Endothelial cell of umbilical vein (primary cell): ENCODE results near the gene CELSR1. TPM values are rescaled to one million over a fixed set of nuclear protein-coding genes. Genes with fewer than 3 reads are reported as not detected.

ENCODE experiments used
- BruUV-seq: library from RNA; stranded (reverse); fragments of 400-500 nt; replicated peaks from 2 replicates; lab custom pipeline; 2021; lab: Mats Ljungman, UMichigan
- CTCF ChIA-PET: fragments of 300-600, 350-600 bp; sonication (Branson Sonifier 250); formaldehyde crosslinking; loops from one replicate; lab custom pipeline; 2021; ENCODE audit warnings: antibody characterized with exemption, inconsistent platforms; lab: Charles Lee
- POLR2A ChIA-PET: fragments of 300-600, 350-600 bp; sonication (Branson Sonifier 250); formaldehyde crosslinking; loops from one replicate; lab custom pipeline; 2021; ENCODE audit warnings: antibody characterized with exemption, inconsistent platforms; lab: Charles Lee
- DNase-seq: peaks from one replicate; pipeline ENCODE4 v3.0.0-alpha.2; 2011; ENCODE audit warnings: low read depth, low spot score
- FAIRE-seq: peaks from 2 replicates; lab custom pipeline; 2011; peaks lifted over from hg19 to GRCh38; lab: Jason Lieb, UNC
- H2AFZ ChIP-seq: 2 replicates; pipeline ENCODE4 v1.6.0; 2012; ENCODE audit warnings: low read depth, low read length, control low read depth, inconsistent platforms
- H3K27ac ChIP-seq: 2 replicates; pipeline ENCODE4 v1.5.1; 2011; ENCODE audit warnings: low read depth, mild to moderate bottlenecking, control low read depth, low read length, moderate library complexity; ENCODE audit not compliant: insufficient read depth
- H3K27me3 ChIP-seq, 2 experiments: 2 replicates each; pipeline versions ENCODE4 v1.6.0 to v1.6.1; 2011; ENCODE audit warnings: low read length in 2 of 2, mixed read lengths in 1 of 2; ENCODE audit not compliant: control insufficient read depth in 2 of 2, insufficient read depth in 2 of 2
- H3K36me3 ChIP-seq, 2 experiments: 2 replicates in 1 of 2; 3 replicates in 1 of 2; pipeline ENCODE4 v1.5.1; 2011; ENCODE audit warnings: low read length in 2 of 2, mild to moderate bottlenecking in 1 of 2, moderate library complexity in 1 of 2; ENCODE audit not compliant: control insufficient read depth in 2 of 2, insufficient read depth in 2 of 2; ENCODE audit errors: extremely low read depth in 1 of 2
- H3K4me1 ChIP-seq: 3 replicates; pipeline ENCODE4 v1.5.1; 2011; ENCODE audit warnings: mild to moderate bottlenecking, low read length; ENCODE audit not compliant: control insufficient read depth, insufficient read depth; ENCODE audit errors: extremely low read depth
- H3K4me2 ChIP-seq: 2 replicates; pipeline ENCODE4 v1.6.1; 2011; ENCODE audit warnings: low read length, control low read depth, mixed read lengths; ENCODE audit not compliant: insufficient read depth
- H3K4me3 ChIP-seq, 3 experiments: fragments of 200-600 bp in 1 of 3; sonication (generic), shearing (Covaris generic) in 1 of 3; replicated peaks in 1 of 3; 2 replicates each; pipeline ENCODE4 v1.5.1; 2011 to 2016; ENCODE audit warnings: control low read depth in 3 of 3, low read length in 3 of 3, mild to moderate bottlenecking in 2 of 3, inconsistent platforms in 1 of 3, low read depth in 1 of 3, moderate library complexity in 1 of 3; ENCODE audit not compliant: insufficient read depth in 1 of 3
- H3K79me2 ChIP-seq: 2 replicates; pipeline ENCODE4 v1.6.0; 2012; ENCODE audit warnings: low read length, inconsistent platforms; ENCODE audit not compliant: control insufficient read depth, insufficient read depth
- H3K9ac ChIP-seq: replicated peaks from 2 replicates; pipeline ENCODE3; 2011; ENCODE audit warnings: low read length, control low read depth; ENCODE audit not compliant: insufficient read depth; ENCODE audit errors: extremely low read depth
- H3K9me1 ChIP-seq: replicated peaks from 3 replicates; pipeline ENCODE4 v1.6.0; 2011; ENCODE audit warnings: mild to moderate bottlenecking, low read length; ENCODE audit not compliant: control insufficient read depth, insufficient read depth; ENCODE audit errors: extremely low read depth
- H3K9me3 ChIP-seq: replicated peaks from 2 replicates; pipeline ENCODE4 v1.5.1; 2012; ENCODE audit warnings: low read length, inconsistent platforms; ENCODE audit not compliant: control insufficient read depth, insufficient read depth
- H4K20me1 ChIP-seq: replicated peaks from 2 replicates; pipeline ENCODE3; 2011; ENCODE audit warnings: mild to moderate bottlenecking, low read length; ENCODE audit not compliant: control insufficient read depth, insufficient read depth; ENCODE audit errors: extremely low read depth
- EZH2 ChIP-seq: IDR thresholded peaks from 2 replicates; pipeline ENCODE4 v1.6.1; 2012; ENCODE audit warnings: borderline replicate concordance, low read depth, mild to moderate bottlenecking, moderate library complexity, low read length, inconsistent platforms; ENCODE audit not compliant: severe bottlenecking
- FOS ChIP-seq: IDR thresholded peaks from 2 replicates; pipeline ENCODE4 v1.6.1; 2011; ENCODE audit warnings: mild to moderate bottlenecking, low read length, moderate library complexity, borderline replicate concordance; ENCODE audit not compliant: insufficient read depth
- GATA2 ChIP-seq: IDR thresholded peaks from 2 replicates; pipeline ENCODE4 v1.7.0; 2011; ENCODE audit warnings: low read depth, mild to moderate bottlenecking, moderate library complexity, mixed read lengths, low read length; ENCODE audit not compliant: insufficient read length, insufficient read depth
- JUN ChIP-seq: IDR thresholded peaks from 2 replicates; pipeline ENCODE4 v1.6.1; 2011; ENCODE audit warnings: borderline replicate concordance, low read depth; ENCODE audit not compliant: insufficient read length, insufficient read depth
- MYC ChIP-seq: IDR thresholded peaks from one replicate; pipeline ENCODE4 v1.6.1; 2011; ENCODE audit warnings: mild to moderate bottlenecking, low read depth, low read length
- POLR2A ChIP-seq: IDR thresholded peaks from 2 replicates; pipeline ENCODE4 v1.6.1; 2012; ENCODE audit warnings: low read depth, mild to moderate bottlenecking, control low read depth, low read length
- POLR2AphosphoS5 ChIP-seq: IDR thresholded peaks from 2 replicates; pipeline ENCODE4 v1.6.1; 2012; ENCODE audit warnings: low read depth, mild to moderate bottlenecking, control low read depth, low read length, moderate library complexity; ENCODE audit not compliant: insufficient read depth
- dilution Hi-C: fragments of 300-500 bp; cut with MboI; formaldehyde crosslinking; loops from one replicate; pipeline ENCODE4 v1.15.0; 2019; ENCODE audit warnings: low sequenced_read_pairs; ENCODE audit not compliant: extremely low pct_ligation_motif_present
- intact Hi-C: fragments of 100-400 bp; cut with micrococcal nuclease; formaldehyde crosslinking; loops from one replicate; pipeline ENCODE4 v1.10.0; 2022
- polyA plus RNA-seq, 4 experiments: library from polyadenylated mRNA; depleted of rRNA in 3 of 4; stranded (reverse) in 3 of 4; unstranded in 1 of 4; fragments of >200 nt; gene quantifications; 2 replicates each; pipeline versions ENCODE4 v1.2.1 to v1.2.3, GENCODE V29; 2011 to 2012; ENCODE audit warnings: missing spikeins in 1 of 4
- total RNA-seq: library from RNA; stranded (reverse); gene quantifications from 2 replicates; pipeline ENCODE4 v1.2.3, GENCODE V29; 2021
- TF ChIP-seq, protein P1 (sequence below), 2 donors: IDR thresholded peaks; 1 replicate in 1 of 2; 2 replicates in 1 of 2; pipeline ENCODE4 v1.5.1; 2011; ENCODE audit warnings: low read length in 2 of 2, mild to moderate bottlenecking in 2 of 2, moderate library complexity in 2 of 2, control low read depth in 1 of 2, inconsistent platforms in 1 of 2, low read depth in 1 of 2; ENCODE audit not compliant: insufficient read depth in 1 of 2; ENCODE audit errors: extremely low read depth in 1 of 2
- TF ChIP-seq, protein P2 (sequence below): IDR thresholded peaks from 2 replicates; pipeline ENCODE4 v1.6.1; 2011; ENCODE audit not compliant: insufficient read depth, insufficient read length

The CELSR1 gene
- total and polyA plus RNA-seq, 2 donors (not counting 3 experiments of a cell fraction or from before 2014, with no cell fraction given): 3.7 to 5.4 TPM

DNA sequence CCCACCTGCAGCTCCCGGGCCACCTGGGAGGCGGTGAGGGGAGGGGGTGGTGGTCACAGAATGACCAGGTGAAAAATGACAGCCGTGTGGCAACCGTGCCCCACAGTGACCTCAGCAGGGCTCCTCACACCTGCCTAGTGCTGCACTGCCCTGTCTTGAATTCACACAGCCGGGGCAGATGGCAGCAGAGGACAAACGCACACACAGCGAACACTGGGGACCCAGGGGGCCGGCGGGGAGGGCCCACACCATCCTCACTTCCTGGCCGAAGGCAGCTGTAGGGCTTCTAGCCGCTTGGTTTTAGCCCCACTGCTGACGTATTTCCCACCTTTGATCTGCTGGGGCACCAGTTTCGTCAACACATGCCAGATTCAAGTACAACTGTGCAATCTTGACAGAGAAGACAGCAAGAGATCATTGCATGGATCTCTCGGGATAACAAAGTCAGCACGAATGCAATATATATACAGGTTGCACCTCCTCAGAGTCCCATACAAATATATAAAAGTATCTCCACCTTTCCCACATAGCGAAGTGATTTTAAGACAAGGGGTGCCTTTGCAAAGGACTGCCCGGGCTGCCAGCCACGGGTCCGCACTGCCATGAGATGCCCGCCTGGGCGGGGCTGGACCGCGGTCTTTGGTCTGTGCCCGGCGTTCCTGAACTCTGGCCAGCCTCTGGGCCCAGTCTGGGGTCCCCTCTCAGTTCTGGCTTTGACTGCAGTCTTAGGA is 175.1 kb downstream of the CELSR1 start:
- no TSS peak for BruUV-seq
- DNase-seq: no peak
- no peak overlapping the region for H3K4me3 ChIP-seq
- CTCF ChIA-PET: no interaction called here
- no peak overlapping the region for H3K4me2 ChIP-seq
- H3K9me3 ChIP-seq: no peaks in the 10 kb centered on the region
- no peaks in the 10 kb centered on the region for H3K4me1 ChIP-seq
- intact Hi-C loops: no loop called here
- no peaks in the 10 kb centered on the region for H3K27me3 ChIP-seq
- TF ChIP-seq EZH2 (no peak), GATA2 (no peak), MYC (no peak), POLR2AphosphoS5 (no peak), FOS (no peak), POLR2A (no peak), JUN (no peak)
- TF ChIP-seq, protein P1, sequence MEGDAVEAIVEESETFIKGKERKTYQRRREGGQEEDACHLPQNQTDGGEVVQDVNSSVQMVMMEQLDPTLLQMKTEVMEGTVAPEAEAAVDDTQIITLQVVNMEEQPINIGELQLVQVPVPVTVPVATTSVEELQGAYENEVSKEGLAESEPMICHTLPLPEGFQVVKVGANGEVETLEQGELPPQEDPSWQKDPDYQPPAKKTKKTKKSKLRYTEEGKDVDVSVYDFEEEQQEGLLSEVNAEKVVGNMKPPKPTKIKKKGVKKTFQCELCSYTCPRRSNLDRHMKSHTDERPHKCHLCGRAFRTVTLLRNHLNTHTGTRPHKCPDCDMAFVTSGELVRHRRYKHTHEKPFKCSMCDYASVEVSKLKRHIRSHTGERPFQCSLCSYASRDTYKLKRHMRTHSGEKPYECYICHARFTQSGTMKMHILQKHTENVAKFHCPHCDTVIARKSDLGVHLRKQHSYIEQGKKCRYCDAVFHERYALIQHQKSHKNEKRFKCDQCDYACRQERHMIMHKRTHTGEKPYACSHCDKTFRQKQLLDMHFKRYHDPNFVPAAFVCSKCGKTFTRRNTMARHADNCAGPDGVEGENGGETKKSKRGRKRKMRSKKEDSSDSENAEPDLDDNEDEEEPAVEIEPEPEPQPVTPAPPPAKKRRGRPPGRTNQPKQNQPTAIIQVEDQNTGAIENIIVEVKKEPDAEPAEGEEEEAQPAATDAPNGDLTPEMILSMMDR (IDR thresholded peaks at IDR 0.05; ENCODE audit: extremely low read depth in 1 of 2, insufficient read depth in 1 of 2, low read depth in 1 of 2, low read length in 2 of 2): no peak
- TF ChIP-seq, protein P2, sequence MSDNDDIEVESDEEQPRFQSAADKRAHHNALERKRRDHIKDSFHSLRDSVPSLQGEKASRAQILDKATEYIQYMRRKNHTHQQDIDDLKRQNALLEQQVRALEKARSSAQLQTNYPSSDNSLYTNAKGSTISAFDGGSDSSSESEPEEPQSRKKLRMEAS: no peak
- no peak overlapping the region for H3K9ac ChIP-seq
- no peaks in the 10 kb centered on the region for H3K36me3 ChIP-seq
- dilution Hi-C loops: no loop called here
- FAIRE-seq: no peak
- no peak overlapping the region for H3K27ac ChIP-seq
- no peaks in the 10 kb centered on the region for H3K9me1 ChIP-seq
- no peaks in the 10 kb centered on the region for H3K79me2 ChIP-seq
- H4K20me1 ChIP-seq: no peaks in the 10 kb centered on the region
- POLR2A ChIA-PET: no interaction called here
- no peak overlapping the region for H2AFZ ChIP-seq
